HEK293 (cell line): ENCODE data around the gene GAREM1.

Experiments
- CTCF ChIA-PET: fragments of 350-600 bp; formaldehyde crosslinking; extraction: SDS; loops from one replicate; lab custom pipeline; 2021; ENCODE audit warnings: antibody characterized with exemption; lab: Yijun Ruan, JAX
- POLR2A ChIA-PET: fragments of 300-600 bp; formaldehyde crosslinking; extraction: SDS; loops from one replicate; lab custom pipeline; 2020; ENCODE audit warnings: antibody characterized with exemption, inconsistent platforms; lab: Yijun Ruan, JAX
- H3K27ac ChIP-seq: fragments of 200-500 bp; sonication (Bioruptor generic); 2 replicates; pipeline ENCODE4 v1.5.1; 2014; ENCODE audit warnings: low read depth, low read length, control low read depth, inconsistent platforms; ENCODE audit errors: extremely low read depth
- H3K36me3 ChIP-seq, 2 experiments: fragments of 200-500 bp in 1 of 2; sonication (Bioruptor generic) in 1 of 2; 1 replicate in 1 of 2; 2 replicates in 1 of 2; pipeline ENCODE4 v1.5.1; 2014 to 2017; ENCODE audit warnings: inconsistent platforms in 2 of 2, low read length in 2 of 2; ENCODE audit not compliant: control insufficient read depth in 2 of 2, insufficient read depth in 1 of 2
- H3K4me1 ChIP-seq: fragments of 200-500 bp; sonication (Bioruptor generic); 2 replicates; pipeline ENCODE4 v1.5.1; 2014; ENCODE audit warnings: mild to moderate bottlenecking, low read length, inconsistent platforms; ENCODE audit not compliant: control insufficient read depth, insufficient read depth
- H3K4me3 ChIP-seq: 2 replicates; pipeline ENCODE4 v1.5.1; 2011; ENCODE audit warnings: low read depth, mild to moderate bottlenecking, control low read depth, low read length, moderate library complexity
- H3K9me3 ChIP-seq: fragments of 200-500 bp; sonication (Bioruptor generic); 2 replicates; pipeline ENCODE4 v1.5.1; 2014; ENCODE audit warnings: low read depth, low read length, inconsistent platforms; ENCODE audit not compliant: control insufficient read depth, insufficient read depth
- HIC1 ChIP-seq: fragments of 450-650 bp; formaldehyde crosslinking; IDR thresholded peaks from 2 replicates; pipeline ENCODE4 v1.5.1; 2016; ENCODE audit warnings: missing biosample characterization, missing genetic modification characterization
- PRDM10 ChIP-seq: fragments of 450-650 bp; formaldehyde crosslinking; IDR thresholded peaks from 2 replicates; pipeline ENCODE4 v1.5.1; 2016; ENCODE audit warnings: missing biosample characterization, missing genetic modification characterization
- ZBTB1 ChIP-seq: fragments of 450-650 bp; formaldehyde crosslinking; IDR thresholded peaks from 2 replicates; pipeline ENCODE4 v1.5.1; 2016; ENCODE audit warnings: missing biosample characterization, missing genetic modification characterization
- ZBTB21 ChIP-seq: fragments of 450-650 bp; formaldehyde crosslinking; IDR thresholded peaks from 2 replicates; pipeline ENCODE4 v1.5.1; 2017; ENCODE audit warnings: missing biosample characterization, missing genetic modification characterization
- ZFP3 ChIP-seq: fragments of 450-650 bp; formaldehyde crosslinking; IDR thresholded peaks from 2 replicates; pipeline ENCODE4 v1.5.1; 2016; ENCODE audit warnings: low read depth, missing biosample characterization, missing genetic modification characterization
- ZNF155 ChIP-seq: fragments of 450-650 bp; formaldehyde crosslinking; IDR thresholded peaks from 2 replicates; pipeline ENCODE4 v1.5.1; 2016; ENCODE audit warnings: missing biosample characterization, missing genetic modification characterization
- ZNF169 ChIP-seq: fragments of 450-650 bp; formaldehyde crosslinking; IDR thresholded peaks from 2 replicates; pipeline ENCODE4 v1.5.1; 2016; ENCODE audit warnings: missing biosample characterization, missing genetic modification characterization
- ZNF174 ChIP-seq: fragments of 450-650 bp; formaldehyde crosslinking; IDR thresholded peaks from 2 replicates; pipeline ENCODE4 v1.5.0; 2017; ENCODE audit warnings: missing biosample characterization, mild to moderate bottlenecking, missing genetic modification characterization
- ZNF202 ChIP-seq: fragments of 450-650 bp; formaldehyde crosslinking; IDR thresholded peaks from 2 replicates; pipeline ENCODE4 v1.5.1; 2016; ENCODE audit warnings: missing biosample characterization, missing genetic modification characterization, borderline replicate concordance
- ZNF211 ChIP-seq: fragments of 450-650 bp; formaldehyde crosslinking; IDR thresholded peaks from 2 replicates; pipeline ENCODE4 v1.5.1; 2016; ENCODE audit warnings: low read depth, missing biosample characterization, missing genetic modification characterization
- ZNF223 ChIP-seq: fragments of 450-650 bp; formaldehyde crosslinking; IDR thresholded peaks from 2 replicates; pipeline ENCODE4 v1.5.1; 2016; ENCODE audit warnings: missing biosample characterization, missing genetic modification characterization
- ZNF324 ChIP-seq: fragments of 450-650 bp; formaldehyde crosslinking; IDR thresholded peaks from 2 replicates; pipeline ENCODE4 v1.5.1; 2016; ENCODE audit warnings: missing biosample characterization, missing genetic modification characterization
- ZNF37A ChIP-seq: fragments of 450-650 bp; IDR thresholded peaks from 2 replicates; pipeline ENCODE4 v1.5.1; 2018; ENCODE audit warnings: missing biosample characterization, missing genetic modification characterization
- ZNF416 ChIP-seq: fragments of 450-650 bp; formaldehyde crosslinking; IDR thresholded peaks from 2 replicates; pipeline ENCODE4 v1.5.1; 2016; ENCODE audit warnings: missing biosample characterization, missing genetic modification characterization
- ZNF426 ChIP-seq: fragments of 450-650 bp; formaldehyde crosslinking; IDR thresholded peaks from 2 replicates; pipeline ENCODE4 v1.5.1; 2017; ENCODE audit warnings: missing biosample characterization, missing genetic modification characterization, mild to moderate bottlenecking, inconsistent platforms, moderate library complexity
- ZNF433 ChIP-seq: fragments of 450-650 bp; formaldehyde crosslinking; IDR thresholded peaks from 2 replicates; pipeline ENCODE4 v1.5.1; 2016; ENCODE audit warnings: missing biosample characterization, missing genetic modification characterization, low read depth
- ZNF488 ChIP-seq: fragments of 450-650 bp; formaldehyde crosslinking; IDR thresholded peaks from 2 replicates; pipeline ENCODE4 v1.5.1; 2016; ENCODE audit warnings: missing biosample characterization, missing genetic modification characterization
- ZNF610 ChIP-seq: fragments of 450-650 bp; formaldehyde crosslinking; IDR thresholded peaks from 2 replicates; pipeline ENCODE4 v1.5.1; 2016; ENCODE audit warnings: missing biosample characterization, missing genetic modification characterization, borderline replicate concordance
- ZNF670 ChIP-seq: fragments of 450-650 bp; formaldehyde crosslinking; IDR thresholded peaks from 2 replicates; pipeline ENCODE4 v1.5.1; 2016; ENCODE audit warnings: missing biosample characterization, missing genetic modification characterization, low read depth
- ZNF701 ChIP-seq: fragments of 450-650 bp; formaldehyde crosslinking; IDR thresholded peaks from 2 replicates; pipeline ENCODE4 v1.5.1; 2016; ENCODE audit warnings: missing biosample characterization, missing genetic modification characterization
- ZNF76 ChIP-seq: fragments of 450-650 bp; formaldehyde crosslinking; IDR thresholded peaks from 2 replicates; pipeline ENCODE4; 2016; ENCODE audit warnings: low read depth, missing biosample characterization, missing genetic modification characterization, borderline replicate concordance
- ZNF776 ChIP-seq: fragments of 450-650 bp; formaldehyde crosslinking; IDR thresholded peaks from 2 replicates; pipeline ENCODE4 v1.5.0; 2017; ENCODE audit warnings: missing biosample characterization, missing genetic modification characterization, borderline replicate concordance
- ZSCAN23 ChIP-seq: fragments of 450-650 bp; formaldehyde crosslinking; IDR thresholded peaks from 2 replicates; pipeline ENCODE4 v1.5.1; 2016; ENCODE audit warnings: missing biosample characterization, missing genetic modification characterization
- TF ChIP-seq, protein P1 (sequence below): fragments of 450-650 bp; formaldehyde crosslinking; IDR thresholded peaks from 2 replicates; pipeline ENCODE4 v1.5.1; 2016; ENCODE audit warnings: missing biosample characterization, missing genetic modification characterization

Gene GAREM1

DNA sequence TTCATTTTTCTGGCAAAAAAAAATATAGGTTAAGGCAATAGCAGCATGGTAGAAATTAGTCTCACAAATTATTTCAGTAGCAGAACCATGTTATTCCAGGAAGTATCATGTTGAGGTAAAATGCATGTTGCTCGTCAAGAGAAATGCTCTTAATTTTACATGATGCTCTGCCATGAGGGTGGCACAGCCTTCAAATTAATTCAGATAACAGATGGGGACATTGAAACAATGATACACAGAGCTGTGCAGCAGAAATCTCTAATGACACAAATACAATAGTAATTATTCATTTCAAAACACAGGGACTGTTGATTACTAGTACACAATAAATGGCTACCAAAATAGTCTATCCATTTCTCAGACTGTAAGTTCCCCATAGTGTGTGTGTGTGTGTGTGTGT, 24.8 kb downstream of the GAREM1 start:
- ChIA-PET CTCF (interaction anchor here (0.9 to 2.6 kb wide), 3 partner anchors 18 to 25 kb away, joined by 3 to 11 read pairs (median 4); partner anchors contain the start of gene GAREM1), POLR2A (no interaction called here)
- Histone ChIP-seq H3K4me1 (peaks cover 2% of the 10 kb centered on the region), H3K9me3 (no peaks in the 10 kb centered on the region), H3K27ac (no peak overlapping the region), H3K4me3 (no peak overlapping the region), H3K36me3 (no peaks in the 10 kb centered on the region)
- no peak for TF ChIP-seq ZNF670
- no peak for TF ChIP-seq ZNF488

DNA sequence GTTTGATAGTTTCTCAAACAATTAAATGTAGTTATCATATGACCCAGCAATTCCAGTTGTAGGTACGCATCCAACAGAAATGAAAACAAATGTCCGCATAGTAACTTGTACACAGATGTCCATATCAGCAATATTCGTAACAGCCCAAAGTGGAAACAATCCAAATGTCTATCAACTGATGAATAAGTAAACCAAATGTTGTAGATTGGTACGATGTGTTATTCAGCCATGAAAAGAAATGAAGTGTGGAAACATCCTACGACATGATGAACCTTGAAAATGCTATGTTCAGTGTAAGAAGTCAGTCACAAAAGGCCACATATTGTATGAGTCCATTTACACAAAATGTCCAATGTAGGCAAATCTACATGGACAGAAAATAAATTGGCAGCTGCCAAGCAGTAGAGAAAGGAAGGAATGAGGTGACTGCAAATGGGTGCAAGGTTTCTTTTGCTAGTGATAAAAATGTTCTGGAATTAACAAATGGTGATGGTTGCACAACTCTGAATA, 26.9 kb downstream of the GAREM1 start:
- Histone ChIP-seq H3K9me3 (no peaks in the 10 kb centered on the region), H3K27ac (no peak overlapping the region), H3K4me1 (peaks cover 2% of the 10 kb centered on the region), H3K4me3 (no peak overlapping the region), H3K36me3 (no peaks in the 10 kb centered on the region)
- no peak for TF ChIP-seq ZBTB1 (tag by site-specific recombination)
- TF ChIP-seq ZNF202 (tag by site-specific recombination): no peak
- no peak for TF ChIP-seq ZNF37A (tag by site-specific recombination)
- TF ChIP-seq ZSCAN23 (tag by site-specific recombination): no peak
- TF ChIP-seq ZNF169 (tag by site-specific recombination): no peak
- no peak for TF ChIP-seq ZBTB21
- TF ChIP-seq ZNF76: no peak
- no peak for TF ChIP-seq ZNF776 (tag by site-specific recombination)
- TF ChIP-seq ZNF433 (tag by site-specific recombination): no peak
- TF ChIP-seq ZNF324 (tag by site-specific recombination): no peak
- no peak for TF ChIP-seq ZFP3 (tag by site-specific recombination)
- TF ChIP-seq, protein P1, sequence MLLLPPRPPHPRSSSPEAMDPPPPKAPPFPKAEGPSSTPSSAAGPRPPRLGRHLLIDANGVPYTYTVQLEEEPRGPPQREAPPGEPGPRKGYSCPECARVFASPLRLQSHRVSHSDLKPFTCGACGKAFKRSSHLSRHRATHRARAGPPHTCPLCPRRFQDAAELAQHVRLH (tag by site-specific recombination): no peak
- no peak for TF ChIP-seq PRDM10 (tag by site-specific recombination)
- no peak for TF ChIP-seq ZNF416 (tag by site-specific recombination)
- ChIA-PET CTCF (no interaction called here), POLR2A (no interaction called here)

DNA sequence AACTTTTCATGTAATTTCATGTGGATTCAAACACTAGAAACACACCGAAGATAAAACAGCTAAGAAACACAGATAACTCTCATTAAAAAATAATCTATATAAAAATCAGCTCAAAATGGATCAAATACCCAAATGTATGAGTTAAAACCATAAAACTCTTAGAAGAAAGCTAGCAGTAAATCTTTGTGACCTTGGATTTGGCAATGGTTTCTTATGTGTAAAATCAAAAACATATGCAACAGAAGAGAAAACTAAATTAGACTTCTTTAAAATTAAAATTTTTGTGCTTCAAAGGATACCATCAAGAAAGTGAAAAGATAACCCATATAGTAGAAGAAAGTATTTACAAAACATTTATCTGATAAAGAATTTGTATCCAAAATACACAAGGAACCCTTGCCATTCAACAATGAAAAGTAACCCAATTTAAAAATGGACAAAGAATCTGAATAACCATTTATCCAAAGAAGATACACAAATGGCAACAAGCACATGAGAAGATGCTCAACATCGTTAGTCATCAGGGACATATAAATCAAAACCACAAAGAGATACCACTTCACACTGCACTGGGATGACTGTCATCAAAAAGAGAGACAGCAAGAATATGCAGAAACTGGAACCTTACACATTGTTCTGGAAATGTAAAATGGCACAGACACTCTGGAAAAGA, 27.5 kb downstream of the GAREM1 start:
- Histone ChIP-seq H3K4me3 (no peak overlapping the region), H3K4me1 (peaks cover 2% of the 10 kb centered on the region), H3K36me3 (no peaks in the 10 kb centered on the region), H3K27ac (no peak overlapping the region), H3K9me3 (no peaks in the 10 kb centered on the region)
- CTCF ChIA-PET: interaction anchor here (4.5 kb wide), 1 partner anchor 27 kb away, joined by 31 read pairs; the partner anchor contains the start of gene GAREM1
- no peak for TF ChIP-seq ZNF155
- no peak for TF ChIP-seq ZNF610 (tag by site-specific recombination)
- TF ChIP-seq ZNF426 (tag by site-specific recombination): no peak
- no peak for TF ChIP-seq ZNF223
- TF ChIP-seq ZNF174 (tag by site-specific recombination): no peak
- no peak for TF ChIP-seq ZNF701 (tag by site-specific recombination)
- TF ChIP-seq ZNF211 (tag by site-specific recombination): no peak
- no peak for TF ChIP-seq ZNF776 (tag by site-specific recombination)
- no peak for TF ChIP-seq HIC1 (tag by site-specific recombination)
- POLR2A ChIA-PET: no interaction called here
